ENCODE measurements around the gene KDM1A. TPM values are rescaled to one million over a fixed set of nuclear protein-coding genes. Genes with fewer than 3 reads are reported as not detected.

The KDM1A gene
- total and polyA plus RNA-seq, 2 of the 13 experiments (the other 11 are each of a cell fraction or from before 2014, with no cell fraction given) = 81.3 to 173 TPM

GRCh38 chr1:23040509-23040908, 21.2 kb downstream of the KDM1A start:
- H3K9ac ChIP-seq (ENCODE audit: insufficient read depth, low read depth, low read length) = no peak overlapping the region
- no peak overlapping the region for H3K4me3 ChIP-seq (replicated peaks in 1 of 3; ENCODE audit: insufficient read depth in 1 of 3, low read depth in 2 of 3, low read length in 3 of 3)
- H3K4me2 ChIP-seq (ENCODE audit: low read depth, low read length) = 0 out of 2 replicates have a peak overlapping the region, but pooled peaks have one; percentile 14
- no peak overlapping the region for H2AFZ ChIP-seq (ENCODE audit: low read length)
- POLR2A ChIA-PET = interaction anchor here (0.7 to 1.2 kb wide), 2 partner anchors 15 to 21 kb away, joined by 4 read pairs; partner anchors contain the start of gene KDM1A
- peaks cover 5 to 23% of the 10 kb centered on the region in 2 experiments; a peak in 4 of 5 replicates for H3K36me3 ChIP-seq (replicated peaks in 1 of 2; ENCODE audit: control insufficient read depth in 1 of 2, insufficient read depth in 2 of 2, low read length in 2 of 2)
- peaks cover 35% of the 10 kb centered on the region for H3K4me1 ChIP-seq (ENCODE audit: insufficient read depth, low read length)
- H3K79me2 ChIP-seq (ENCODE audit: insufficient read depth, low read length) = peaks cover 91% of the 10 kb centered on the region
- no TSS peak for BruUV-seq (replicated peaks)
- H3K9me3 ChIP-seq (ENCODE audit: low read length) = no peaks in the 10 kb centered on the region
- H4K20me1 ChIP-seq (ENCODE audit: insufficient read depth, low read length) = peaks cover 39% of the 10 kb centered on the region
- in situ Hi-C loops (cut with HindIII; ENCODE audit: extremely low pct_ligation_motif_present, low pct_unique_long_range_greater_than_20kb) = no loop called here
- FAIRE-seq = no peak
- intact Hi-C loops (cut with micrococcal nuclease; ENCODE audit: unreplicated experiment) = no loop called here
- H3K27me3 ChIP-seq (ENCODE audit: control insufficient read depth in 1 of 2, insufficient read depth in 2 of 2, low read length in 2 of 2) = no peaks in the 10 kb centered on the region
- DNase-seq (ENCODE audit: low spot score) = no peak
- WGBS (ENCODE audit: low lambda C conversion rate) = 83% methylated on average over 5 of the region's 5 CpGs
- CTCF ChIA-PET (ENCODE audit: low intra/inter-chr PET ratio, low total read pairs) = no interaction called here
- no peak overlapping the region for H3K27ac ChIP-seq (ENCODE audit: extremely low read length, insufficient read depth, low read length)
- no peak for ATAC-seq
- TF ChIP-seq ZNF256 (CRISPR knock-in tag; conservative IDR thresholded peaks at IDR 0.05) (no peak), PAXIP1 (CRISPR knock-in tag; conservative IDR thresholded peaks at IDR 0.05) (no peak), TEAD2 (CRISPR knock-in tag; IDR thresholded peaks at IDR 0.05) (no peak), ZNF770 (CRISPR knock-in tag; IDR thresholded peaks at IDR 0.05) (peak; percentile 68; the same call in 1 of the 2 replicates), ZBTB10 (CRISPR knock-in tag; IDR thresholded peaks at IDR 0.05; ENCODE audit: borderline replicate concordance) (no peak), NFE2 (CRISPR knock-in tag; IDR thresholded peaks at IDR 0.05) (no peak), SCMH1 (CRISPR knock-in tag; IDR thresholded peaks at IDR 0.05; ENCODE audit: borderline replicate concordance) (no peak), RARA (CRISPR knock-in tag; IDR thresholded peaks at IDR 0.05) (peak; percentile 76), CTCF (CRISPR knock-in tag; IDR thresholded peaks at IDR 0.05) (no peak), TOPORS (CRISPR knock-in tag; IDR thresholded peaks at IDR 0.05) (no peak), CEBPG (CRISPR knock-in tag; IDR thresholded peaks at IDR 0.05) (0 out of 2 replicates have a peak, but pooled peaks have one; percentile 24), NR2F1 (CRISPR knock-in tag; IDR thresholded peaks at IDR 0.05) (no peak), TMF1 (CRISPR knock-in tag; IDR thresholded peaks at IDR 0.05; ENCODE audit: low read depth) (no peak)

Data from HepG2 (cell line).